Upper lobe of right lung (tissue), 1 donor: Measurements from ENCODE around the gene CNTNAP2. TPM values are rescaled to one million over a fixed set of nuclear protein-coding genes. Genes with fewer than 3 reads are reported as not detected.

Experiments used
- ATAC-seq: fragments of 200-7000 bp; cut with Tn5 transposase; one replicate; pipeline ENCODE4 v1.9.1; 2020; ENCODE audit warnings: mild to moderate bottlenecking, moderate library complexity
- DNase-seq: peaks from one replicate; pipeline ENCODE4 v3.0.0-alpha.2; 2020
- H3K27ac ChIP-seq: fragments of 200-600 bp; one replicate; pipeline ENCODE4 v1.8.0; 2022
- H3K27me3 ChIP-seq: fragments of 200-600 bp; one replicate; pipeline ENCODE4 v1.8.0; 2022; ENCODE audit warnings: mild to moderate bottlenecking
- H3K36me3 ChIP-seq: fragments of 200-600 bp; one replicate; pipeline ENCODE4 v1.8.0; 2022
- H3K4me1 ChIP-seq: fragments of 200-600 bp; one replicate; pipeline ENCODE4 v1.8.0; 2022
- H3K4me3 ChIP-seq: fragments of 200-600 bp; one replicate; pipeline ENCODE4 v1.8.0; 2022; ENCODE audit warnings: mild to moderate bottlenecking
- H3K9me3 ChIP-seq: fragments of 200-600 bp; one replicate; pipeline ENCODE4 v1.8.0; 2022
- CTCF ChIP-seq: fragments of 200-600 bp; IDR thresholded peaks from one replicate; pipeline ENCODE4 v1.8.0; 2022; ENCODE audit warnings: antibody characterized with exemption
- intact Hi-C: fragments of 100-400 bp; cut with DNase I; formaldehyde crosslinking; loops from one replicate; pipeline ENCODE4 v1.11.0; 2022
- total RNA-seq: library from RNA; stranded (reverse); fragmentation: NEBNext Ultra II Directional; extraction: Animal tissue kit (Norgen Biotek cat#: 25700); gene quantifications from one replicate; pipeline ENCODE4 v1.2.1, GENCODE V29; 2021
- donor health status: DM: no; HTN: yes; CAD: no; lungs with severe emphysema.

CNTNAP2 gene
- total RNA-seq, 1 donor from 2014 or later = 0.41 TPM

GRCh38 chr7:148334959-148335577, 2218.5 kb downstream of the CNTNAP2 start:
- no peak overlapping the region for H3K27ac ChIP-seq
- no peaks in the 10 kb centered on the region for H3K9me3 ChIP-seq
- no peak for TF ChIP-seq CTCF
- DNase-seq (no peak), ATAC-seq (no peak)
- no peaks in the 10 kb centered on the region for H3K36me3 ChIP-seq
- H3K27me3 ChIP-seq = peaks cover 48% of the 10 kb centered on the region
- intact Hi-C loops = no loop called here
- peaks cover 7% of the 10 kb centered on the region for H3K4me1 ChIP-seq
- no peak overlapping the region for H3K4me3 ChIP-seq

- no peak overlapping the region for H3K27ac ChIP-seq
- intact Hi-C loops = no loop called here
- H3K4me1 ChIP-seq = peaks cover 7% of the 10 kb centered on the region
- no peak overlapping the region for H3K4me3 ChIP-seq
- DNase-seq = no peak
- H3K27me3 ChIP-seq = peaks cover 54% of the 10 kb centered on the region
- H3K36me3 ChIP-seq = no peaks in the 10 kb centered on the region
- ATAC-seq = no peak
- TF ChIP-seq CTCF = no peak
- no peaks in the 10 kb centered on the region for H3K9me3 ChIP-seq
Measured at GRCh38 chr7:148335790-148336189, 2219.2 kb downstream of the CNTNAP2 start.

GRCh38 chr7:148336411-148336810, 2219.8 kb downstream of the CNTNAP2 start:
- H3K4me1 ChIP-seq = peaks cover 7% of the 10 kb centered on the region
- H3K27ac ChIP-seq = no peak overlapping the region
- H3K27me3 ChIP-seq = peaks cover 60% of the 10 kb centered on the region
- no peak overlapping the region for H3K4me3 ChIP-seq
- intact Hi-C loops = no loop called here
- DNase-seq (no peak), ATAC-seq (no peak)
- no peaks in the 10 kb centered on the region for H3K9me3 ChIP-seq
- H3K36me3 ChIP-seq = no peaks in the 10 kb centered on the region
- no peak for TF ChIP-seq CTCF

GRCh38 chr7:148337246-148337965, 2220.8 kb downstream of the CNTNAP2 start:
- TF ChIP-seq CTCF = no peak
- no peaks in the 10 kb centered on the region for H3K36me3 ChIP-seq
- H3K27me3 ChIP-seq = peaks cover 64% of the 10 kb centered on the region
- H3K4me1 ChIP-seq = peaks cover 7% of the 10 kb centered on the region
- no peak overlapping the region for H3K27ac ChIP-seq
- intact Hi-C loops = no loop called here
- ATAC-seq (no peak), DNase-seq (no peak)
- no peaks in the 10 kb centered on the region for H3K9me3 ChIP-seq
- no peak overlapping the region for H3K4me3 ChIP-seq

GRCh38 chr7:148337995-148338747, 2221.6 kb downstream of the CNTNAP2 start:
- TF ChIP-seq CTCF = no peak
- DNase-seq = no peak
- Histone ChIP-seq H3K9me3 (no peaks in the 10 kb centered on the region), H3K4me3 (no peak overlapping the region), H3K27ac (no peak overlapping the region), H3K4me1 (peaks cover 7% of the 10 kb centered on the region), H3K27me3 (peaks cover 64% of the 10 kb centered on the region), H3K36me3 (no peaks in the 10 kb centered on the region)
- intact Hi-C loops = no loop called here
- no peak for ATAC-seq
